PFSK-1 (cell line): Measurements from ENCODE around the gene MMP20.

Source experiments
- FOXP2 ChIP-seq: optimal IDR thresholded peaks from 2 replicates; pipeline ENCODE3; 2011; ENCODE audit warnings: borderline replicate concordance, control low read depth, inconsistent platforms; ENCODE audit not compliant: insufficient read depth; ENCODE audit errors: extremely low read length, extremely low read depth
- POLR2AphosphoS5 ChIP-seq: IDR thresholded peaks from 2 replicates; pipeline ENCODE4 v1.6.1; 2012; ENCODE audit warnings: low read depth, mild to moderate bottlenecking, control low read depth, low read length, moderate library complexity
- REST ChIP-seq, 2 experiments: IDR thresholded peaks; 2 replicates each; pipeline versions ENCODE4 v1.6.1 to v1.8.0; 2011 to 2012; ENCODE audit warnings: low read depth in 2 of 2, low read length in 2 of 2, control low read depth in 1 of 2, inconsistent platforms in 1 of 2, mild to moderate bottlenecking in 1 of 2, moderate library complexity in 1 of 2; ENCODE audit not compliant: insufficient read depth in 1 of 2
- SIN3A ChIP-seq: IDR thresholded peaks from 2 replicates; pipeline ENCODE4 v1.6.1; 2012; ENCODE audit warnings: mild to moderate bottlenecking, low read length, moderate library complexity, borderline replicate concordance; ENCODE audit not compliant: insufficient read depth
- TAF1 ChIP-seq: IDR thresholded peaks from 2 replicates; pipeline ENCODE4 v1.6.1; 2012; ENCODE audit warnings: low read length, control low read depth, borderline replicate concordance; ENCODE audit not compliant: insufficient read depth

Gene MMP20

GRCh38 chr11:102564110-102564509 is 61.0 kb downstream of the MMP20 start:
- TF ChIP-seq TAF1 = no peak
- TF ChIP-seq SIN3A = no peak
- no peak for TF ChIP-seq POLR2AphosphoS5

- TF ChIP-seq POLR2AphosphoS5 = no peak
- no peak for TF ChIP-seq REST (IDR thresholded peaks at IDR 0.05; ENCODE audit: insufficient read depth in 1 of 2, low read depth in 2 of 2, low read length in 2 of 2)
- TF ChIP-seq TAF1 = no peak
Observed at GRCh38 chr11:102561636-102562035, 63.5 kb downstream of the MMP20 start.

- TF ChIP-seq FOXP2 = no peak
- TF ChIP-seq SIN3A = no peak
- TF ChIP-seq REST (IDR thresholded peaks at IDR 0.05; ENCODE audit: insufficient read depth in 1 of 2, low read depth in 2 of 2, low read length in 2 of 2) = no peak
- TF ChIP-seq TAF1 = no peak
- TF ChIP-seq POLR2AphosphoS5 = no peak
Observed at GRCh38 chr11:102560555-102561011, 64.5 kb downstream of the MMP20 start.

- TF ChIP-seq SIN3A = no peak
- TF ChIP-seq FOXP2 = no peak
- TF ChIP-seq TAF1 = no peak
- TF ChIP-seq POLR2AphosphoS5 = no peak
- no peak for TF ChIP-seq REST (IDR thresholded peaks at IDR 0.05; ENCODE audit: insufficient read depth in 1 of 2, low read depth in 2 of 2, low read length in 2 of 2)
Observed at GRCh38 chr11:102559839-102560238, 65.3 kb downstream of the MMP20 start.

GRCh38 chr11:102555091-102555490 is 70.0 kb downstream of the MMP20 start:
- TF ChIP-seq POLR2AphosphoS5 (no peak), FOXP2 (no peak), SIN3A (no peak), REST (IDR thresholded peaks at IDR 0.05; ENCODE audit: insufficient read depth in 1 of 2, low read depth in 2 of 2, low read length in 2 of 2) (no peak), TAF1 (no peak)
